SW480 (cell line): Measurements from ENCODE around the gene CSRNP2.
"Not testable (repeated sequence)": the region's sequence is repeated elsewhere in the genome, so short reads cannot be mapped to it uniquely, and the experiment has no call there.

ENCODE experiments used
- DNase-seq: peaks from one replicate; pipeline ENCODE4 v3.0.0-alpha.2; 2016; ENCODE audit warnings: low spot score

Gene CSRNP2, protein sequence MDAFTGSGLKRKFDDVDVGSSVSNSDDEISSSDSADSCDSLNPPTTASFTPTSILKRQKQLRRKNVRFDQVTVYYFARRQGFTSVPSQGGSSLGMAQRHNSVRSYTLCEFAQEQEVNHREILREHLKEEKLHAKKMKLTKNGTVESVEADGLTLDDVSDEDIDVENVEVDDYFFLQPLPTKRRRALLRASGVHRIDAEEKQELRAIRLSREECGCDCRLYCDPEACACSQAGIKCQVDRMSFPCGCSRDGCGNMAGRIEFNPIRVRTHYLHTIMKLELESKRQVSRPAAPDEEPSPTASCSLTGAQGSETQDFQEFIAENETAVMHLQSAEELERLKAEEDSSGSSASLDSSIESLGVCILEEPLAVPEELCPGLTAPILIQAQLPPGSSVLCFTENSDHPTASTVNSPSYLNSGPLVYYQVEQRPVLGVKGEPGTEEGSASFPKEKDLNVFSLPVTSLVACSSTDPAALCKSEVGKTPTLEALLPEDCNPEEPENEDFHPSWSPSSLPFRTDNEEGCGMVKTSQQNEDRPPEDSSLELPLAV

DNA sequence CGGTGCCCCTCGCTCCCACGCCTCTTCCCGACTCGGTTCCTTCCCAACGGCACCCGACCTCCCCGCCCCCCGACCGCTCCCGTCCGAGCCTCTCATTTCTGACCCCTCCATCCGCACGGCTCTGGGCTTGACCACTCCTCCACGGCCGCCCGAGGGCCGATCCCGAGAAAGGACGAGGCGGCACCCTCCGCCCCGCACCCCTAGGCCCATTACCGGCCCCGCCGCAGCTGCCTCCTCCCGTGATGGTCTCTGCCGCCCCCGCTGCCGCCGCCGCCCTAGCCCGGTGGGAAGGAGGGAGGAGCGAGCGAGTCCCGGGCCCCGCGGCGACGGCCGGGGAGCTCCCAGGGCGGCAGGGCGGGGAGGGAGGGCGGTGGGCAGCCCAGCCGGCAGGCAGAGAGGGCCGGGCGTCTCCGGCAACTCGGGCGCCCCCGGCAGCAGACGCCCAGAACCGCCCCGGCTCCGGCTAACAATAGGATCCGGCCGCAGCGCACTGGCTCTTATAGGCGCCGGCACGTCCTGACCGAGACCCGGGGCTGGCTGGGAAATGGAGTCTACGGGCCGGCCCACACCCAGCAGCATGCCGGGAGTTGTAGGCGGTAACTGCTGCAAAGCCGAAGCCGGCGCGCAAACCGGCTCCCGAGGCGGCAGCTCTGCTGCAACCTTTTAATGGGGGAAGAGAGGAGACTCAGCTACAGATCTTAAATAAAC, at the start of gene CSRNP2:
TSS of gene CSRNP2 (minus strand) at position 471 of the 708 bp plus-strand sequence. CDS start 7,035 bp downstream, outside the sequence.
- peak; percentile 96 for DNase-seq

GRCh38 chr12:51132693-51133092, 49.3 kb upstream of the CSRNP2 start:
- no peak for DNase-seq

GRCh38 chr12:51131745-51132521, 48.5 kb upstream of the CSRNP2 start:
- no peak for DNase-seq

DNA sequence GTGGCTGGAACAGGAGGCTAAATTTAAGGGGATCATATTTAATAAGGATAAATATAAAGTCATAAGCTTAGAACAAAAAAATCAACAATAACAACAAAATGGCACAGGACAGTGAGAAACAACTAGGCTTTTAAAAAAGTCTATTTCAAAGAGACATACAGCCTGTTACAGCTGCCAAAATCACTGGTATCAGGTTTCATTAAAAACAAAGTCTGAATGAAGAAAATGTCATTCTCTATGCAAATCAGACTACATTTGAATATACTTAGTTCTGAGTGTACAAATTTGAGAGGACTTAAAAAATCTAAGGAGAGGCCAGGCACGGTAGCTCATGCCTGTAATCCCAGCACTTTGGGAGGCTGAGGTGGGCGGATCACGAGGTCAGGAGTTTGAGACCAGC, 45.5 kb upstream of the CSRNP2 start:
- no peak for DNase-seq

GRCh38 chr12:51127050-51127729, 43.8 kb upstream of the CSRNP2 start:
- no peak for DNase-seq

DNA sequence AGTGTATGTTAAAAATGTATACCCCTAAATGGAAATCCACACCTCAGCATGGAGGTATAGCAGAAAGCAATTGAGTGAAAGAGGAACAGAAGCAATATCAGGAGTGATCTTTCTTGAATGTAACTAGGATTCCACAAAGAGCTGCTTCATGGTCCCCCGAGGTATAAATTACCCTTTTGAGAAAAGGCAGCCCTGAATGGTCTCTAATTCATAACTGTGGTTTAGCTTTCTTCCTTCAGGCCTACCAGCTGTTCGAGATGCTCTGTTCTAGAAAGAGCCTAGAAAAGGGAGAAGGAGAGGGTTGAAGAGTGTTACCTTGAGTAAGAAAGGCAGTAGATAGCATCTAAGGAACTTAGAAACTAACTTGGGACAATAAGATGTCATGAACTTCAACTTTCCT, 42.9 kb upstream of the CSRNP2 start:
- DNase-seq, result no peak

DNA sequence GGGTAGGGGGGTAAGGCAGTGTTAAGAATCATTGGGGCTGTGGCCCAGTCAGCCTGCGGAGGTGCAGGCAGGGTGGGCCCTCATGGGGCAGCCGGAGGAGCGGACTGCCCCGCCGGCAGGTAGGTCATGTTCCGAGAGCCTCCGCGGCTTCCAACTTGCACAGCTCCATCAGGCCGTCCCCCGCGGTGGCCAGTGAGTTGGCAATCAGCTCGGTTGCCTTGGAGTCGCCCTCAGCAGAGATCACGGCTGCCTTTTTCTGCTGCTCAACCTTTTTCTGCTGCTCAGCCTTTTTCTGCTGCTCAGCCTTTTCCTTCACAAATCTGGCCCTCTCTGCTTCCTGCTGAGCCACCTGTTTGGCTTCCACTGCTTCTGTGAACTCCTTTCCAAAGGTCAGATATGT, 41.1 kb upstream of the CSRNP2 start:
- DNase-seq, result no peak

GRCh38 chr12:51122844-51123243, 39.4 kb upstream of the CSRNP2 start:
- DNase-seq, result no peak

GRCh38 chr12:51118706-51119105, 35.3 kb upstream of the CSRNP2 start:
- DNase-seq, result peak; percentile 80

DNA sequence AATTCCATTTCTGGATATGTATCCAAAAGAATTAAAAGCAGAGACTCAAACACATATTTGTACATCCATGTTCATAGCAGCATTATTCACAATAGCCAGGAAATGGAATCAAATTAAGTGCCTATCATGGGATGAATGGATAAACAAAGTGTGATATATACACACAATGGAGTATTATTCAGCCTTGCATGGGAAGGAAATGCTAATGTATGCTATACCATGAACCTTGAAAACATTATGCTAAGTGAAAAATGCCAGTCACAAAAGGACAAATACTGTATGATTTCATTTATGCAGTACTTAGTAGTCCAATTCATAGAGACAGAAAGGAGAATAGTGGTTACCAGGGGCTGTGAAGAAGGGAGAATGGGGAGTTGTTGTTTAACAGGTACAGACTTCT, 32.1 kb upstream of the CSRNP2 start:
- DNase-seq, result no peak

DNA sequence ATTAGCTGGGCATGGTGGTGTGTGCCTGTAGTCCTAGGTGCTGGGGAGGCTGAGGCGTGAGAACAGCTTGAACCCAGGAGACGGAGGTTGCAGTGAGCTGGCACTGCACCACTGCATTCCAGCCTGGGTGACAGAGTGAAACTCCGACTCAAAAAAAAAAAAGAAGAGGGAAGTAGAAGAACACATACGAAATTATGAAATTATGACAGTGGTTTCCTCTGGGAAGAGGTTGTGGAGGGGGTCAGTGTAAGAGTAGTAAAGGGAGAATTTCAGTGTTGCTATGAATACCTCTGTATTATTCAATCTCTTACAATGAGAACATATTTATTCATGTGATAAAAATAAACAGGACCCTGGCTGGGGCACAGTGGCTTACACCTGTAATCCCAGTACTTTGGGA, 24.7 kb upstream of the CSRNP2 start:
- no peak for DNase-seq

- no peak for DNase-seq
Observed at GRCh38 chr12:51103977-51104376, 20.6 kb upstream of the CSRNP2 start.

- no peak for DNase-seq
Observed at GRCh38 chr12:51098611-51099010, 15.2 kb upstream of the CSRNP2 start.

DNA sequence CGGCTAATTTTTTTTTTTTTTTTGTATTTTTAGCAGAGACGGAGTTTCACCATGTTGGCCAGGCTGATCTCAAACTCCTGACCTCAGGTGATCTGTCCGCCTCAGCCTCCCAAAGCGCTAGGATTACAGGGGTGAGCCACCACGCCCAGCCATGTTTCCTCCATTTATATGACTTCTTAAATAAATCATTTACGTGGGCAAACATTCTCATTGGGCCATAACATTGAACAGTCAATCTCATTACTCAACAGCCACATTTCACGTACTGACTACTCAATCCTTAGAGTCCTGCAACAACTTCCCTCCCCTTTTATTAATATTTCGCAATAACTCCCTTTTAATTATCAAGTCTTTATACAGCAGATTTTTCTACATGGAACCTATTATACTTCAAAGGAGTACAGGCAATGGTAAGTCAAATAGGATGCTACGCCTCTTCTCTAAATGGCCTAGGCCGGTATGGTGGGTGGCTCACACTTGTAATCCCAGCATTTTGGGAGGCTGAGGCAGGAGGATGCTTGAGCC, 7.4 kb upstream of the CSRNP2 start:
- DNase-seq, result no peak

- no peak for DNase-seq
Observed at GRCh38 chr12:51087818-51088217, 4.4 kb upstream of the CSRNP2 start.

GRCh38 chr12:51086933-51087332, 3.5 kb upstream of the CSRNP2 start:
- DNase-seq, result no peak

- DNase-seq, result no peak
Observed at GRCh38 chr12:51085757-51086156, 2.4 kb upstream of the CSRNP2 start.

DNA sequence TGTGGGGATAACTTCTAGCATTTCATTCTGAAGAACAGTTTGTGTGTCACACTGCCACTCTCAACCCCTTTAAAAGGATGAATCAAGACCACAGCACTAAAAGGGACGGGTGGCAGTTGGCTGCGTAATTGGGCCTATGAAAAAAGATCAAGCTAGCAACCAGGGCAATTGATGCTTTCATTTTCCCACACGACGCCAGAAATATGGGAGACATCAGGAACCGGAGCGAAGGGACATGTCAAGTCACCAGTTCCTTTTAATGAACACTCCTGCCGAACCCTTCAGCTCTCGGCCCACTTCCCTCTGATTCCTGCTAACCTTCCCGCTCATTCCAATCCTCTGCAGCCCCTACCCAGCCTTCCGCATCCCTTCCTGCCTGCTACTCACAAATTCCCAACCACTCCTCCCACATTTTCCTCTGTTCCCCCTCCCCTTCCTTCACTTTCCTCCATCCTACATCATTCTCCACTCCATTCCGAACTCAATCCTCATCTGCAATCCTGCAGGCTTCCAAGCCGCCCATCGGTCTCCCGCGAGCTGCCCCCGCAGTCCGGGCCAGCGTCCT, 753 bp downstream of the CSRNP2 start:
- peak; percentile 48 for DNase-seq

DNA sequence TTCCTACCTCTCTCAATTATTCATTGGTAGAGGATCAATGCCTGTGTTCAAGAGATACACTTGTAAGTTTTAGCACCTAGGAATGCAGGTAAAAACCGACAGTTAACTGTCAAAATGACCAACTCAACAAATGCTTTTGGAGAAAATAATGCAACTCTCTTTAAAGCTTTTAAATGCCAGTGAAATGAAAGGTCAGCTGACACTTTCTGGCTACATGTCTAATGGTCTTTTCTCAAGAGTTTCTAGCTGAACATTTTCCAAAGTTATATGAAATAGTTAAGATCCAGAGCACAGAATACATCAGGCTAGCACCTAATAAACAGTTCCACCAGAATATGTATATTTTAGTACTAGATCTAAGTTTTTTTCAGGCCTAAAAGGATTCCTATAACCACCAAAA, 2.0 kb downstream of the CSRNP2 start:
- DNase-seq, result no peak

DNA sequence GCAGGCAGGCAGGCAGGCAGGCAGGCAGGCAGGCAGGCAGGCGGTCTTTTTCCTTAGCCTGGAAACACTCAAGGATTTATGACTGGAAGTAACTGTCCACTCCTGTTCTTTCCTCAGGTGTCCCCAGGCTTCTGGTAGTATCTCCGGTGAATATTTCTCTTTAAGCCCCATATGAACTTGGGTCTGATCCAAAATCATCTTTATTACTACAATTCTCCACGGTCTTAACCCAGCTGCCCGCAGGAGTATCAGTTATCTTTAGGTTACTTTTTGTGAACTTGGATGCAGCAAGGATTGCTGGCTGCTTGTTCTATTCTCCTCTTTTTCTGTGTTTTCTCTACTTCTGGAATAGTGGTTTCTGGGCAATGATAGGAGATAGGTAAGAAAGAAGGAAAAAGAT, 3.3 kb downstream of the CSRNP2 start:
- no peak for DNase-seq

DNA sequence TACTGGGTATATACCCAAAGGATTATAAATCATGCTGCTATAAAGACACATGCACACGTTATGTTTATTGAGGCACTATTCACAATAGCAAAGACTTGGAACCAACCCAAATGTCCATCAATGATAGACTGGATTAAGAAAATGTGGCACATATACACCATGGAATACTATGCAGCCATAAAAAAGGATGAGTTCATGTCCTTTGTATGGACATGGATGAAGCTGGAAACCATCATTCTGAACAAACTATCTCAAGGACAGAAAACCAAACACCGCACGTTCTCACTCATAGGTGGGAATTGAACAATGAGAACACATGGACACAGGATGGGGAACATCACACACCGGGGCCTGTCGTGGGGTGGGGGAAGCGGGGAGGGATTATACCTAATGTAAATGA, 4.5 kb downstream of the CSRNP2 start:
- DNase-seq, result not testable (repeated sequence)
